Measurements from ENCODE around the gene NKAPL.

NKAPL gene

GRCh38 chr6:28269492-28269891 lies 10.4 kb downstream of the NKAPL start:
- Histone ChIP-seq H3K36me3 (ENCODE audit: control insufficient read depth in 2 of 2, insufficient read depth in 2 of 2, low read length in 2 of 2) (peaks cover 17 to 24% of the 10 kb centered on the region in 2 donors), H3K9me3 (ENCODE audit: control insufficient read depth in 2 of 2, low read length in 2 of 2) (no peaks in the 10 kb centered on the region), H3K27me3 (ENCODE audit: control insufficient read depth in 1 of 2, insufficient read depth in 2 of 2, low read length in 2 of 2) (no peaks in the 10 kb centered on the region), H3K27ac (ENCODE audit: low read length) (no peak overlapping the region), H3K9ac (ENCODE audit: low read length in 2 of 2) (no peak overlapping the region), H3K4me1 (ENCODE audit: control insufficient read depth, insufficient read depth, low read length) (peaks cover 3% of the 10 kb centered on the region), H3K4me3 (ENCODE audit: low read length in 2 of 2) (no peak overlapping the region)

GRCh38 chr6:28274888-28275287 lies 15.8 kb downstream of the NKAPL start:
- no peaks in the 10 kb centered on the region for H3K9me3 ChIP-seq (ENCODE audit: control insufficient read depth in 2 of 2, low read length in 2 of 2)
- H3K9ac ChIP-seq (ENCODE audit: low read length in 2 of 2), result no peak overlapping the region
- peaks cover 42 to 49% of the 10 kb centered on the region in 2 donors for H3K36me3 ChIP-seq (ENCODE audit: control insufficient read depth in 2 of 2, insufficient read depth in 2 of 2, low read length in 2 of 2)
- H3K27ac ChIP-seq (ENCODE audit: low read length), result no peak overlapping the region
- H3K4me1 ChIP-seq (ENCODE audit: control insufficient read depth, insufficient read depth, low read length), result no peaks in the 10 kb centered on the region
- no peak overlapping the region for H3K4me3 ChIP-seq (ENCODE audit: low read length in 2 of 2)
- H3K27me3 ChIP-seq (ENCODE audit: control insufficient read depth in 1 of 2, insufficient read depth in 2 of 2, low read length in 2 of 2), result no peaks in the 10 kb centered on the region

- Histone ChIP-seq H3K27me3 (ENCODE audit: control insufficient read depth in 1 of 2, insufficient read depth in 2 of 2, low read length in 2 of 2) (no peaks in the 10 kb centered on the region), H3K27ac (ENCODE audit: low read length) (no peak overlapping the region), H3K36me3 (ENCODE audit: control insufficient read depth in 2 of 2, insufficient read depth in 2 of 2, low read length in 2 of 2) (peaks cover 31 to 39% of the 10 kb centered on the region in 2 donors), H3K9ac (ENCODE audit: low read length in 2 of 2) (no peak overlapping the region), H3K4me1 (ENCODE audit: control insufficient read depth, insufficient read depth, low read length) (no peaks in the 10 kb centered on the region), H3K9me3 (ENCODE audit: control insufficient read depth in 2 of 2, low read length in 2 of 2) (no peaks in the 10 kb centered on the region), H3K4me3 (ENCODE audit: low read length in 2 of 2) (no peak overlapping the region)
Observed at GRCh38 chr6:28277746-28278145, 18.6 kb downstream of the NKAPL start.

- no peaks in the 10 kb centered on the region for H3K9me3 ChIP-seq (ENCODE audit: control insufficient read depth in 2 of 2, low read length in 2 of 2)
- H3K4me1 ChIP-seq (ENCODE audit: control insufficient read depth, insufficient read depth, low read length), result no peaks in the 10 kb centered on the region
- peak overlapping the region; percentile 83 to 86 for H3K9ac ChIP-seq (ENCODE audit: low read length in 2 of 2)
- no peak overlapping the region for H3K27ac ChIP-seq (ENCODE audit: low read length)
- H3K4me3 ChIP-seq (ENCODE audit: low read length in 2 of 2), result peak overlapping the region; percentile 64 to 88
- H3K27me3 ChIP-seq (ENCODE audit: control insufficient read depth in 1 of 2, insufficient read depth in 2 of 2, low read length in 2 of 2), result no peaks in the 10 kb centered on the region
- peaks cover 28 to 29% of the 10 kb centered on the region in 2 donors for H3K36me3 ChIP-seq (ENCODE audit: control insufficient read depth in 2 of 2, insufficient read depth in 2 of 2, low read length in 2 of 2)
Observed at GRCh38 chr6:28280595-28281287, 21.6 kb downstream of the NKAPL start.

GRCh38 chr6:28281288-28282064 lies 22.4 kb downstream of the NKAPL start, which contains the start of gene PGBD1:
PGBD1 (plus strand) TSS chr6:28281572; CDS start chr6:28283814, 2,242 bp downstream.
- peak within 1 kb of the TSS; percentile 19 for H3K27ac ChIP-seq (ENCODE audit: low read length)

GRCh38 chr6:28282926-28283325 lies 23.8 kb downstream of the NKAPL start:
- Histone ChIP-seq H3K4me1 (ENCODE audit: control insufficient read depth, insufficient read depth, low read length) (no peaks in the 10 kb centered on the region), H3K4me3 (ENCODE audit: low read length in 2 of 2) (no peak overlapping the region), H3K27ac (ENCODE audit: low read length) (no peak overlapping the region), H3K36me3 (ENCODE audit: control insufficient read depth in 2 of 2, insufficient read depth in 2 of 2, low read length in 2 of 2) (peaks cover 22 to 24% of the 10 kb centered on the region in 2 donors), H3K27me3 (ENCODE audit: control insufficient read depth in 1 of 2, insufficient read depth in 2 of 2, low read length in 2 of 2) (no peaks in the 10 kb centered on the region), H3K9me3 (ENCODE audit: control insufficient read depth in 2 of 2, low read length in 2 of 2) (no peaks in the 10 kb centered on the region), H3K9ac (ENCODE audit: low read length in 2 of 2) (no peak overlapping the region)

More at GRCh38 chr6:28281288-28282064, 22.4 kb downstream of the NKAPL start, which contains the start of gene PGBD1:
- no peaks in the 10 kb centered on the region for H3K27me3 ChIP-seq (ENCODE audit: control insufficient read depth in 1 of 2, insufficient read depth in 2 of 2, low read length in 2 of 2)
- H3K4me1 ChIP-seq (ENCODE audit: control insufficient read depth, insufficient read depth, low read length), result no peaks in the 10 kb centered on the region
- peaks cover 21 to 25% of the 10 kb centered on the region in 2 donors for H3K36me3 ChIP-seq (ENCODE audit: control insufficient read depth in 2 of 2, insufficient read depth in 2 of 2, low read length in 2 of 2)
- peak within 1 kb of the TSS; percentile 83 to 86 for H3K9ac ChIP-seq (ENCODE audit: low read length in 2 of 2)
- H3K4me3 ChIP-seq (ENCODE audit: low read length in 2 of 2), result peak within 1 kb of the TSS; percentile 64 to 88
- no peaks in the 10 kb centered on the region for H3K9me3 ChIP-seq (ENCODE audit: control insufficient read depth in 2 of 2, low read length in 2 of 2)

GRCh38 chr6:28291573-28291972 lies 32.5 kb downstream of the NKAPL start:
- Histone ChIP-seq H3K36me3 (ENCODE audit: control insufficient read depth in 2 of 2, insufficient read depth in 2 of 2, low read length in 2 of 2) (peaks cover 11 to 23% of the 10 kb centered on the region in 2 donors), H3K27ac (ENCODE audit: low read length) (no peak overlapping the region), H3K4me3 (ENCODE audit: low read length in 2 of 2) (no peak overlapping the region), H3K4me1 (ENCODE audit: control insufficient read depth, insufficient read depth, low read length) (no peaks in the 10 kb centered on the region), H3K27me3 (ENCODE audit: control insufficient read depth in 1 of 2, insufficient read depth in 2 of 2, low read length in 2 of 2) (no peaks in the 10 kb centered on the region), H3K9me3 (ENCODE audit: control insufficient read depth in 2 of 2, low read length in 2 of 2) (no peaks in the 10 kb centered on the region), H3K9ac (ENCODE audit: low read length in 2 of 2) (no peak overlapping the region)

- Histone ChIP-seq H3K4me3 (ENCODE audit: low read length in 2 of 2) (no peak overlapping the region), H3K9me3 (ENCODE audit: control insufficient read depth in 2 of 2, low read length in 2 of 2) (no peaks in the 10 kb centered on the region), H3K27me3 (ENCODE audit: control insufficient read depth in 1 of 2, insufficient read depth in 2 of 2, low read length in 2 of 2) (no peaks in the 10 kb centered on the region), H3K27ac (ENCODE audit: low read length) (no peak overlapping the region), H3K9ac (ENCODE audit: low read length in 2 of 2) (no peak overlapping the region), H3K4me1 (ENCODE audit: control insufficient read depth, insufficient read depth, low read length) (no peaks in the 10 kb centered on the region), H3K36me3 (ENCODE audit: control insufficient read depth in 2 of 2, insufficient read depth in 2 of 2, low read length in 2 of 2) (peaks cover 15 to 20% of the 10 kb centered on the region in 2 donors)
Observed at GRCh38 chr6:28295326-28295725, 36.2 kb downstream of the NKAPL start.

- Histone ChIP-seq H3K9ac (ENCODE audit: low read length in 2 of 2) (no peak overlapping the region), H3K4me3 (ENCODE audit: low read length in 2 of 2) (no peak overlapping the region), H3K27ac (ENCODE audit: low read length) (no peak overlapping the region), H3K36me3 (ENCODE audit: control insufficient read depth in 2 of 2, insufficient read depth in 2 of 2, low read length in 2 of 2) (peaks cover 24% of the 10 kb centered on the region in 2 donors), H3K9me3 (ENCODE audit: control insufficient read depth in 2 of 2, low read length in 2 of 2) (no peaks in the 10 kb centered on the region), H3K27me3 (ENCODE audit: control insufficient read depth in 1 of 2, insufficient read depth in 2 of 2, low read length in 2 of 2) (no peaks in the 10 kb centered on the region), H3K4me1 (ENCODE audit: control insufficient read depth, insufficient read depth, low read length) (no peaks in the 10 kb centered on the region)
Observed at GRCh38 chr6:28296520-28297060, 37.5 kb downstream of the NKAPL start.

GRCh38 chr6:28303570-28303969 lies 44.5 kb downstream of the NKAPL start:
- peaks cover 11 to 17% of the 10 kb centered on the region in 2 donors for H3K36me3 ChIP-seq (ENCODE audit: control insufficient read depth in 2 of 2, insufficient read depth in 2 of 2, low read length in 2 of 2)
- no peaks in the 10 kb centered on the region for H3K4me1 ChIP-seq (ENCODE audit: control insufficient read depth, insufficient read depth, low read length)
- no peaks in the 10 kb centered on the region for H3K27me3 ChIP-seq (ENCODE audit: control insufficient read depth in 1 of 2, insufficient read depth in 2 of 2, low read length in 2 of 2)
- H3K9me3 ChIP-seq (ENCODE audit: control insufficient read depth in 2 of 2, low read length in 2 of 2), result peaks cover 0 to 5% of the 10 kb centered on the region in 2 donors
- H3K9ac ChIP-seq (ENCODE audit: low read length in 2 of 2), result no peak overlapping the region
- H3K4me3 ChIP-seq (ENCODE audit: low read length in 2 of 2), result no peak overlapping the region
- H3K27ac ChIP-seq (ENCODE audit: low read length), result no peak overlapping the region
